ENCODE data around the gene MYOZ3.

MYOZ3 gene

DNA sequence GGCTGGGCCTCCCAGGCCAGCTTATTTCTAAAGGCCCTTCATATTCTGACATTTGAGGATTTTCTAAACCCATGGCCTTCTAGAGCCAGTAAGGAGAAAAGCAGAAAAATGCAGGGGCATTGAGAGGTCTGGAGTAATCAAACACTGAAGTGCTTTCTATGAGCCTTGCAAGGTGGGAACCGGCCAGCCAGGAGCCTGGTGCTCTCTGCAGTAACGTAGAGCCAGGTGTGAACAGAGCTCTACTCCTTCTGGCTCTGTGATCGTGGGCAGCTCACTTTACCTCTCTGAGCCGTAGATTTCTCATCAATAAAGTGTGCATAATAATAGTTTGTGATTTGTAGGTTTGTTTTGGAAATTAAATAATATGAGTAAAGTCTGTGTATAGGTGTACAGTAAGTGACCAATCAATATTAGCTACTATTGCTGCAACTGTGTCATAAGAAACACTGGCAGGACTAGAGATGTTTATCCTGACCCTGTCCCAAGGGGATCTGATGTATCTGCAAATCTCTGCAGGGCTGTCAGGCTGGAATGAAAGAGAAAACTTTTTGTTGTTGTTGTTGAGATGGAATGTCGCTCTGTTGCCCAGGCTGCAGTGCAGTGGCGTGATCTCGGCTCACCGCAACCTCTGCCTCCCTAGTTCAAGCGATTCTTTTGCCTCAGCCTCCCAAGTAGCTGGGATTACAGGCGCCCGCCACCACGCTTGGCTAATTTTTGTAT, 17.9 kb upstream of the MYOZ3 start:
- DNase-seq: no peak

DNA sequence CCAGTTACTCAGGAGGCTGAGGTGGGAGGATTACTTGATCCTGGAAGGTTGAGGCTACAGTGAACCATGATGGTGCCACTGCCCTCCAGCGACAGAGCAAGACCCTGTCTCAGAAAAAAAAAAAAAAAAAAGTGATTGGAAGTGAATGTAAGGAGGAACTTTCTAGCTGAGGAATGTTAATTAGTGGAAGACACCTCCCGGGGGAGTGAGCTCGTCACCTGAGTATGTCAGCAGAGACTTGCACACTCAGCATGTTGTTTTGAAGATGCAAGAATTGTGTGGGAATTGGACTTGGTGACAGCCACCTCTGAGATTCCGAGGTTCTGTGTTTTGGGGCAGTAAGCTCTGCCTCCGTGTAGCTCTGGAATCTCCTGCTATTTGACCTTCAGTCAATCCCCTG, 17.0 kb upstream of the MYOZ3 start:
- DNase-seq: no peak

DNA sequence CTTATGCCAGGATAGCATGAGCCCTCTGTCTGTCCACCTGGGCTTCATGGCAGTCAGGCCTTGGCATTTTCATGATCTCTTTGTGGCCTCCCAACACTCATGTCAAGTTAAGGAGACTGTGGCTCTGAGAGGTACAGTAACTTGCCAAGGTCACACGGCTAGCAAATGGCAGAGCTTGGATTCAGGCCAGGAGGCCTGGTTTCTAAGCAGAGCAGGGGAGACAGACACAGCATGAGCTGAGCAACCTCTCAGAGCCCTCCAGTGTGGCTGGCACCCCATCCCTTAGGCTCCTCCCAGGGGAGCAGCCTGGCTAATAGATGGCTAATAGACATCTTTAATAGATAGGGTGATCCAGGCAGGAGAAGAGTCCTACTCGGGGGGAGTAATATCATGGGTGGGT, 16.5 kb upstream of the MYOZ3 start:
- no peak for DNase-seq

DNA sequence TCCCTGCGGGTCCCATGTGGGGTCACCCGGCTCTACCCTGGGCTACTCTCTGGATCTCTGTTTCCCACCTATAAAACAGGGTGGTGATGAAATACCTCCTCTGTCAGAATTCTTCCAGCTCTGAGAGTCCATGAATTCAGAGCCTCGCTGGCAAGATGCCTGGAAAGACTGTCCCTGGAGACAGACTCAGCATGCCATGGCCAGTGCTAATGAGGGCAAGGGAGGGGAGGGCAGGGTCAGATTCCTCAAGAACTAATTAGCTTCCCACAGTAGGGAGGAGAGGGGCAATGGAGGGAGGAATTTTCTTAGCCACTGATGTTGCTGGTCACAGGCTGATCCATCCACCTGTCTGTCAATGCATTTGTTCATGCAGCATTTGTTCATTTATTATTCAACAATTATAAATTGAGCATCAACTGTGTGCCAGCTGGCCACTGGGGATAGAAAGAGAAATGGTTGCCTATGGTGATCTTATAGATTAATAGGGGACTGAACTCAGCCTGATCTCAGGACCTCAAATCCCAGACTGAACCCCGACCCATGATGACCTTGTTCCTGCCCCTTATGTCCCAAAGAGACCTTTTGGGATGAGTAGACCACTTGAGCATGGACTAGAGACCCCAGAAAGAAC, 15.9 kb upstream of the MYOZ3 start:
- DNase-seq: no peak

DNA sequence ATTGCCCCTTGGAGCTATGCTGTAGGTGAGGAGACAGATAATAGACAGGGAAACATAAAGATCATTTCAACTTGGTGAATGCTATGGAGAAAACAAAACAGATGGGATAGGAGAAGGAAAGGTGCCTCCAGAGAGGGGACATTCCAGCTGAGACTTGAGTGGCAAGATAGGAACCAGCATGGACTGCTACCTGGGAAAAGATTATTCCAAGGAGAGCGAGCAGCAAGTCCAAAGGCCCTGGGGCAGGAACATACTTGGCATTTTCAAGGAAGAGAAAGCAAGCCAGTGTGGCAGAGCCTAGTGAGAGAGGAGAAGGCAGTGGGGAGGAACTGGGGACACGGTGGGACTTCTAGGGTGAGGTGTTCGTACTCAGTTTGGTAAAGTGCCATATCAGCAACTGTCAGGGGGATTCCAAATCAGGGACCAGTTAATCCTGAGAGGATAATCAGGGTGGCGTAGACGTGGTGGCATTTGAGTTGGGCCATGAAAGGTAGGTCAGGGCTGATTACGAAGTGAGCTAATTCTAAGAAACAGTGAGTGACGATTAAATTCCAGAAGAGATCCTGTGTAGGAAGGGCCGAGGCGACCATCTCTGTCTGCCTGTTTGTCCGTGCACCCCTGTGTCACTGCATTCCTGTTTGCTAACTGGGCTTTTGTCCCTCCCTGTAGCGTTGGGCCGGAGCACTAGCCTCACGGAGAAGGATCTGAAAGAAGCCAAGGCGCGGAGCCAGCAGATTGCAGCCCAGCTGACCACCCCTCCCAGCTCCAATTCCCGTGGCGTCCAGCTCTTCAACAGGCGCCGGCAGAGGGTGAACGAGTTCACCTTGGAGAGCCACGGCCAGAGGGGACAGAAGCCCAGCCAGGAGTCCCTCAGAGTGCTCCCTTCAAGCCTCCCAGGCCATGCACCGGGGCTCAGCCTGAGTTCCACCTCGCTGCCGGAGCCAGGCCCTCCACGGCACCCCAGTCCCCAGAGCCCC, 13.5 kb upstream of the MYOZ3 start:
- no peak for DNase-seq

DNA sequence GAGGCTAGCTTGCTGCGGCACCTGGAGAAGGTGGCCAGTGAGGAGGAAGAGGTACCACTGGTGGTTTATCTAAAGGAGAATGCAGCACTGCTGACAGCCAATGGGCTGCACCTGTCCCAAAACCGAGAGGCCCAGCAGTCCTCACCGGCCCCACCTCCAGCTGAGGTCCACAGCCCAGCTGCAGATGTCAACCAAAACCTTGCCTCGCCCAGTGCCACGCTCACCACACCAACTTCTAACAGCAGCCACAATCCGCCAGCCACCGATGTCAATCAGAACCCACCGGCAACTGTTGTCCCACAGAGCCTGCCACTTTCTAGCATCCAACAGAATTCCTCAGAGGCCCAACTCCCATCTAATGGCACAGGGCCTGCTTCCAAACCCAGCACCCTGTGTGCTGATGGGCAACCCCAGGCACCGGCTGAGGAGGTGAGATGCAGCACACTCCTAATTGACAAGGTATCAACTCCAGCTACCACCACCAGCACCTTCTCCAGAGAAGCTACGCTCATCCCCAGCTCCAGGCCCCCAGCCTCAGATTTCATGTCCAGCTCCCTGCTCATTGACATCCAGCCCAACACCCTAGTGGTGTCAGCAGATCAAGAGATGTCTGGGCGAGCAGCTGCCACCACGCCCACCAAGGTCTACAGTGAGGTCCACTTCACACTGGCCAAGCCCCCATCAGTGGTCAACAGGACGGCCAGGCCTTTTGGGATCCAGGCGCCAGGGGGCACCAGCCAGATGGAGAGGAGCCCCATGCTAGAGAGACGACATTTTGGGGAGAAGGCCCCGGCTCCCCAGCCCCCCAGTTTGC, 12.6 kb upstream of the MYOZ3 start:
- DNase-seq: no peak

DNA sequence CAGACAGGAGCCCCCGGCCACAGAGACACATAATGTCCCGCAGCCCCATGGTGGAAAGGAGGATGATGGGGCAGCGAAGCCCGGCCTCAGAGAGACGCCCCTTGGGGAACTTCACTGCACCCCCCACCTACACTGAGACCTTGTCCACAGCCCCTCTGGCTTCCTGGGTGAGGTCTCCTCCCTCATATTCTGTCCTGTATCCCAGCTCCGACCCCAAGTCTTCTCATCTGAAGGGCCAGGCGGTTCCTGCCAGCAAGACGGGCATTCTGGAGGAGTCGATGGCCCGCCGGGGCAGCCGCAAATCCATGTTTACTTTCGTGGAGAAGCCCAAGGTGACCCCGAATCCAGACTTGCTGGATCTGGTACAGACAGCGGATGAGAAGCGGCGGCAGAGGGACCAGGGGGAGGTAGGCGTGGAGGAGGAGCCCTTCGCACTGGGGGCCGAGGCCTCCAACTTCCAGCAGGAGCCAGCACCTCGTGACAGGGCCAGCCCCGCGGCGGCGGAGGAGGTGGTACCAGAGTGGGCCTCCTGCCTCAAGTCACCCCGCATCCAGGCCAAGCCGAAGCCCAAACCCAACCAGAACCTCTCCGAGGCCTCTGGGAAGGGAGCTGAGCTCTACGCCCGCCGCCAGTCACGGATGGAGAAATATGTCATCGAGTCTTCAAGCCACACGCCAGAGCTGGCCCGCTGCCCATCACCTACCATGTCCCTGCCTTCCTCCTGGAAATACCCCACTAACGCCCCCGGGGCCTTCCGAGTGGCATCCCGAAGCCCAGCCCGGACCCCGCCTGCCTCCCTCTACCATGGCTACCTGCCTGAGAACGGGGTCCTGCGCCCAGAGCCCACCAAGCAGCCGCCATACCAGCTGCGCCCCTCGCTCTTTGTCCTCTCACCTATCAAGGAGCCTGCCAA, 11.7 kb upstream of the MYOZ3 start:
- DNase-seq: no peak

DNA sequence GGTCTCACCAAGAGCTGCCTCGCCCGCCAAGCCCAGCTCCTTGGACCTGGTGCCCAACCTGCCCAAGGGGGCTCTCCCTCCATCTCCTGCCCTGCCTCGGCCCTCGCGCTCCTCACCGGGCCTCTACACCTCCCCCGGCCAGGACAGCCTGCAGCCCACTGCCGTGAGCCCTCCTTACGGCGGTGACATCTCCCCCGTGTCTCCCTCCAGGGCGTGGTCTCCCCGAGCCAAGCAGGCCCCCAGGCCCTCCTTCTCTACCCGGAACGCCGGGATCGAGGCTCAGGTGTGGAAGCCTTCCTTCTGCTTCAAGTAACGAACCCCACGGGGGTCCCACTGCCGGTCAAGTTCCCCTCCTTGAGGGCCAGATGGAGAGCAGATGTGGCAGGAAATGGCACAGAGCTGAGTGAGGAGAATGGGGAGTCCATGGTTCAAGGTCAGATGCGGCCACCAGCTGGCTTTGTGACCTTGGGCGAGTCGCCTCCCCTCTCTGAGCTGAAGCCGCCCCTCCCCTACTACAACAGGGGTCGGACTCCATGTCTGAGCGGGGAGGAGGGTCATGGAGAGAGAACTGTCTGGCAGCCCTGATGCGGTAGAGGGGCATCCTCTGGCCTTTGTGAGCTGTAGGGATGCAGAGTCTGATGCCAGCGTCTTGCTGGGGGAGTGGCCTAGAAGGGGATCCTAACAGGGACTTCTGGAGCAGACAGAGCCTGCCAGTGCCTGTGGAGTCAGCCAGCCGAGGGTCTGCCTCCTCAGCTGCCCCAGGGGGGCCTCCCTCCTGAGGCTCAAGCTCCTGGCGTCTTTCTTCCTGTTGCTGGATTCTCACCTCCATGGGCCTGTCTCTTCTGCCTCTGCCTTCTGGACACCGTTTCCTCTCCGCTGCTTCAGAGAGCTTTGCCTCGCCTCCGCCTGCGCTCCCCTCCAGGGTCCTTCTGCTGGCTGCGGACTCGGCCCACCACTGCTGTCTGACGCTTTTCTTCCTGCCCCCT, 10.7 kb upstream of the MYOZ3 start:
- DNase-seq: no peak

DNA sequence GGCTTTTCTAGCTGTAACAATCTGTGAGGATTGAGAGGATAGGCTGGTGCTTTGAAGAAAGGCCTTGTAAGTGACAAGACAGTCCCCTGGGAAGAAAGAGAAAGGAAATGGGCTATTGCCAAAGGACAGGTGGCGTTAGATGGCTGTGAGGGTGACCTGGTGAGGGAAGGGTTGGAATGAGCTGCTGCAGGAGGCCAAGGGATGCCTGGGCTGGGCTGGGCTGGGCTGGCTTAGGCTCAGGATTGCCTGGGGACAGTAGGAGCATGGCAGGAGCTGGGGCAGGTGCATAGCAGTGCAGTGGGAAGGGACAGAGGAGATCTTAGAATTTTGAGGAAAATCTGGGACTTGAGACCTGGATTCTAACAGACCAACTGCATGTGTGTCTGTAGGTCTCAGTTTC, 9.7 kb upstream of the MYOZ3 start:
- no peak for DNase-seq

DNA sequence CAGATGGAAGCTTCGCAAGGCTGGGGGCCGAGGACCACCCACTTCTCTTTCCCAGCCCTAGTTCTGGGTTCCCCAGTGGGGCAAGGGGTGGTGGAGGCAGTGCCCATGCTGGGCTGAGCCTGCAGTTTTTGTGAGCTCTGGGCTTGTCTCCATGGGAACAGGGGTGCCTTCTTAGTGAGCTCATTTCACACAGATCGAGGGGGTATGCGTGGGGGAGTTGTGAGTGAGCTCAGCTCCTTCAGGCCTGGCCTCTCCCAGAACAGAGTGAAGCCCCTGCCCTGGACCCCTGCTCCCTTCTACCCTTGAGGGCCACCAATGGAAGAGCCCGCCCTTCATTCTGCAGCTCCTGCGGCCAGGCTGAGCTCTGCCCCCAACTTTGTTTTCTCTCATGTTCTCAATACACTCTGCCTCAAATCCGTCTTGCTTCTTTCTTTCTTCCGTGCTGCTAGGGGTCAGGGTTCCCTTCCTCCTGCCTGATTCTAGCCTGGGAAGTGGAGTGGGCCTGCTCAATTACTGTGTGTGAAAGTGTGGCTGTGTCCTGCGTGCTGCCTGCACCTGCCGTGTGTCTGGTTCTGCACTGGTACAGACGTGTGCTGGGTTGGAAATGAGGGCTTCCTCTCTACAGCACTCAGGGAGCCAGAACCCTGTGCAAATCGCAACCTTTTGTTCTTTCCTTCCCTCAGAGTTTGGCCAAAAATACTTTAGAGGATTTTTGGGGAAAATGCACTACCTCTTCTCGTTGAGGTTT, 9.0 kb upstream of the MYOZ3 start:
- no peak for DNase-seq

DNA sequence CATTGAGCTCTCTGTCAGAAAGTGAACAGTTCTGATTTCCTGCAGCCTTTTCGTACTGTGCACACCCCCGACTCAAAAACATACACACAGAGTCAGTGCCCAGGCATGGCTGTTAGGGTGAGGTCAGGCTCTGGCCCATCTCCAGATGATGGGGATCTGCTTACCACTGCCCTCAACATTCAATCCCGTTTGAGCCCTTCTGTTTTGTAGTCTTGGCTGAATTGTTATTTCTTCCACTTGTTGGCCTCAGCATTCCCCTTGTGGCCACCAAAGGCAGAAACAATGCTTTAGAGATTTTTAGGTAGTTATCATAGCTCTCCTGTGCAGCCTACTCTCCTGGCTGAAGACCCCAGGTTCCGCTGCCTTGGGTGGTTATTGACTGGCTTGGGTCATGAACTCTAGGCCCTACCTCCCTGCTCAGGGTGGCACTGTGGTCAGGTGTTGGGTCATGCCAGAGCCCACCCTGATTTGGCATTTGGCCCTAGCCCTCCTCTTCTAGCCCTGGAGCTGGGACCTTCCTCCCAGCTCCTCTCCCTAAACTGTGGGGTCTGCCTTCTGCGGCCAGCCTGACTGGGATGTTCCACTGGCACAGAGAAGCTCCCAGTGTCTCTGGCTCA, 7.8 kb upstream of the MYOZ3 start:
- DNase-seq: no peak

DNA sequence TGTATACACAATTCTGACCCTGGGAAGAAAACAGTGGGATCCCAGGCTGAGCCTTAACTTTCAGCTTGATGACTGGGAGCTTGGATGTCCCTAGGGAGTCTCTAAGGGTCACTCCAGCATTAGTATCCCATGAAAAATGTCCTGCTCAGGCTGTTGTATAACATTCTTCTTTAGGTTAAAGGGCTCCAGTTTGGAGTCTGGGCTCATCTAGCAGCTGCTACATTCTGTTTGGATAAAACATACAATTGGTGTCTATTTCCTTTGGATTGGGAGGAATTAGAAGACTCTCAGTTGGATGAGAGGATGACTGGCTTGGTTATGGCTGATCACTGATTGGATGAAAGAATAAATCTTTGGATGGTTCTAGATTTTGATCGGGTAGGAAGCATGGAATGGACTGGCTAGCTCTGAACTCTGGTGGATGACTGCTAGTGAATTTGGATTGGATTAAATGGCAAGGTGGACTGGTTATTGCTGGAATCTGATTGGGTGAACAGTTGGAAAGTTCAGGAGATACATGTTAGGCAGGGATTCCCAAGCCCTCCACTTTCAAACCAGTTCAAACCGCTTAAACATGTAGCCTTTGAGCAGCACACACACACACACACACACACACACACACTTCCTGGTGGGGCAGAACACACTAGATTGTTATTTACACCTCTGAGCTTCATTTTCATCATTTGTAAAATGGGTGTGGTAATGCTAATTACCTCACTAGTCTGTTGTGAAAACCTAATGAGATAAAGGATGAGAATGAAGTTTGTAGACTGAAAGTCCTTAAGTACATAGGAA, 7.1 kb upstream of the MYOZ3 start:
- no peak for DNase-seq

DNA sequence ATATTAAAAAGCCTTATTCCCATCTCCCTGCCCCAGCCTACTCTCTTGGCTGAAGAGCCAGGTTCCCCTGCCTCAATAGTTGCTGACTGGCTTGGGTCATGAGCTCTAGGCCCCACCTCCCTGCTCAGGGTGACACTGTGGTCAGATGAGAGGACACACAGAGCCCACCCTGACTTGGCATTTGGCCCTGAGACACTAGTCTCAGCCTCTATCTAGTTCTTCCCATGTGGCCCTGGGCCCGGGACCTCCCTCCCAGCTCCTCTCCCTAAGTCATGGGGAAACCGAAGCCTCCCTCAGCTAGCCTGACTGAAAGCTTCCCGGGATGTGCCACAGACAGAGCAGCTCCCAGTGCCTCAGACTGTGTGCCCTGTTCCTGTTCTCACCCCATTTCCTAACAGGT, 5.8 kb upstream of the MYOZ3 start:
- no peak for DNase-seq

DNA sequence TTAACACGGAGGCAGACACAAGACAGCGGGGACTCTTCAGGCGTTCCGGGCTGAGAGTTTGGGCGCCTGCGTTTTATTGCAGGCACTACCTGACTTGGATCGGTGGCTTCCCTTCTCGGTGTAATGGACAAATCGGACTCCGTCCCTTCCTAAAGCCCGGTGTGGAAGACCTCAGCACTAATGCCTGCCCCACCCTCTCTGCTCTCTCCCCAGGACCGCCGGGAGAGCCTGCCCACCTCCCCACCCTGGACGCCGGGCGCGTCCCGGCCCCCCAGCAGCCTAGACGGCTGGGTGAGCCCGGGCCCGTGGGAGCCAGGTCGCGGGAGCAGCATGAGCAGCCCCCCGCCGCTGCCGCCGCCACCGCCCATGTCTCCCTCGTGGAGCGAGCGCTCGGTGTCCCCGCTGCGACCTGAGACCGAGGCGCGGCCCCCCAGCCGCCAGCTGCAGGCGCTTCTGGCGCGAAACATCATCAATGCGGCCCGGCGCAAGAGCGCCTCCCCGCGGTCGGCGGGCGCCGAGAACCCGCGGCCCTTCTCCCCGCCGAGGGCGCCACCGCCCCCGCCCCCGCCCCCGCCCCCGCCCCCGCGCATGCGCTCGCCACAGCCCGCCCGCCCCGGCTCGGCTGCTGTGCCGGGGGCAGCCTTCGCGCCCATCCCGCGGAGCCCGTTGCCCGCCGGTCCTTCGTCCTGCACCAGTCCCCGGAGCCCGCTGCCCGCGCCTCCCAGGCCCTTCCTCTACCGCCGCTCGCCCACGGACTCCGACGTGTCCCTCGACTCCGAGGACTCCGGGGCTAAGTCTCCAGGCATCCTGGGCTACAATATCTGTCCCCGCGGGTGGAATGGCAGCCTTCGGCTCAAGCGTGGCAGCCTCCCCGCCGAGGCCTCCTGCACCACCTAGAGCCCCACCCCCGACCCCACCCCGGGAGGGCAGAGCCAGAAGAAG, 4.6 kb upstream of the MYOZ3 start:
- DNase-seq: peak; percentile 84 to 87

DNA sequence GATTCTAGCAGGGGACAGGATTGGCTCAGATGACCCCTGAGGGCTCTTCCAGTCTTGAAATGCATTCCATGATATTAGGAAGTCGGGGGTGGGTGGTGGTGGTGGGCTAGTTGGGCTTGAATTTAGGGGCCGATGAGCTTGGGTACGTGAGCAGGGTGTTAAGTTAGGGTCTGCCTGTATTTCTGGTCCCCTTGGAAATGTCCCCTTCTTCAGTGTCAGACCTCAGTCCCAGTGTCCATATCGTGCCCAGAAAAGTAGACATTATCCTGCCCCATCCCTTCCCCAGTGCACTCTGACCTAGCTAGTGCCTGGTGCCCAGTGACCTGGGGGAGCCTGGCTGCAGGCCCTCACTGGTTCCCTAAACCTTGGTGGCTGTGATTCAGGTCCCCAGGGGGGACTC, 2.9 kb upstream of the MYOZ3 start:
- no peak for DNase-seq

DNA sequence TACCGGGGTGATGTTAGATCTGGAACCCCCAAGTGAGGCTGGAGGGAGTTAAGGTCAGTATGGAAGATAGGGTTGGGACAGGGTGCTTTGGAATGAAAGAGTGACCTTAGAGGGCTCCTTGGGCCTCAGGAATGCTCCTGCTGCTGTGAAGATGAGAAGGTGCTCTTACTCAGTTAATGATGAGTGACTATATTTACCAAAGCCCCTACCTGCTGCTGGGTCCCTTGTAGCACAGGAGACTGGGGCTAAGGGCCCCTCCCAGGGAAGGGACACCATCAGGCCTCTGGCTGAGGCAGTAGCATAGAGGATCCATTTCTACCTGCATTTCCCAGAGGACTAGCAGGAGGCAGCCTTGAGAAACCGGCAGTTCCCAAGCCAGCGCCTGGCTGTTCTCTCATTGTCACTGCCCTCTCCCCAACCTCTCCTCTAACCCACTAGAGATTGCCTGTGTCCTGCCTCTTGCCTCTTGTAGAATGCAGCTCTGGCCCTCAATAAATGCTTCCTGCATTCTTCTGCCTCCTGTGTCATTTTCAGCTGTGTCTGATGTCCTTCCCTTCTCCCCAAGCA, 2.3 kb upstream of the MYOZ3 start:
- no peak for DNase-seq

All from CD4-positive, alpha-beta T cell treated with Interleukin-4 for 1 hour (primary cell).